HEK293 (cell line): ENCODE results near the gene BRCA1.
"Not testable (repeated sequence)": the region's sequence is repeated elsewhere in the genome, so short reads cannot be mapped to it uniquely, and the experiment has no call there.

Experiments used
- CTCF ChIA-PET: fragments of 350-600 bp; formaldehyde crosslinking; extraction: SDS; loops from one replicate; lab custom pipeline; 2021; ENCODE audit warnings: antibody characterized with exemption; lab: Yijun Ruan, JAX
- POLR2A ChIA-PET: fragments of 300-600 bp; formaldehyde crosslinking; extraction: SDS; loops from one replicate; lab custom pipeline; 2020; ENCODE audit warnings: antibody characterized with exemption, inconsistent platforms; lab: Yijun Ruan, JAX
- H3K27ac ChIP-seq: fragments of 200-500 bp; sonication (Bioruptor generic); 2 replicates; pipeline ENCODE4 v1.5.1; 2014; ENCODE audit warnings: low read depth, low read length, control low read depth, inconsistent platforms; ENCODE audit errors: extremely low read depth
- H3K36me3 ChIP-seq, 2 experiments: fragments of 200-500 bp in 1 of 2; sonication (Bioruptor generic) in 1 of 2; 1 replicate in 1 of 2; 2 replicates in 1 of 2; pipeline ENCODE4 v1.5.1; 2014 to 2017; ENCODE audit warnings: inconsistent platforms in 2 of 2, low read length in 2 of 2; ENCODE audit not compliant: control insufficient read depth in 2 of 2, insufficient read depth in 1 of 2
- H3K4me1 ChIP-seq: fragments of 200-500 bp; sonication (Bioruptor generic); 2 replicates; pipeline ENCODE4 v1.5.1; 2014; ENCODE audit warnings: mild to moderate bottlenecking, low read length, inconsistent platforms; ENCODE audit not compliant: control insufficient read depth, insufficient read depth
- H3K4me3 ChIP-seq: 2 replicates; pipeline ENCODE4 v1.5.1; 2011; ENCODE audit warnings: low read depth, mild to moderate bottlenecking, control low read depth, low read length, moderate library complexity
- H3K9me3 ChIP-seq: fragments of 200-500 bp; sonication (Bioruptor generic); 2 replicates; pipeline ENCODE4 v1.5.1; 2014; ENCODE audit warnings: low read depth, low read length, inconsistent platforms; ENCODE audit not compliant: control insufficient read depth, insufficient read depth
- CTCF ChIP-seq: fragments of 450-650 bp; formaldehyde crosslinking; IDR thresholded peaks from 2 replicates; pipeline ENCODE4 v1.5.1; 2016; ENCODE audit warnings: missing biosample characterization, missing genetic modification characterization
- GLIS1 ChIP-seq: fragments of 450-650 bp; formaldehyde crosslinking; IDR thresholded peaks from 2 replicates; pipeline ENCODE4 v1.5.1; 2016; ENCODE audit warnings: missing biosample characterization, missing genetic modification characterization
- MZF1 ChIP-seq: fragments of 450-650 bp; formaldehyde crosslinking; IDR thresholded peaks from 2 replicates; pipeline ENCODE4 v1.5.1; 2017; ENCODE audit warnings: missing biosample characterization, missing genetic modification characterization, borderline replicate concordance
- PRDM1 ChIP-seq: fragments of 450-650 bp; formaldehyde crosslinking; IDR thresholded peaks from 2 replicates; pipeline ENCODE4; 2016; ENCODE audit warnings: missing biosample characterization, missing genetic modification characterization
- PRDM10 ChIP-seq: fragments of 450-650 bp; formaldehyde crosslinking; IDR thresholded peaks from 2 replicates; pipeline ENCODE4 v1.5.1; 2016; ENCODE audit warnings: missing biosample characterization, missing genetic modification characterization
- ZBTB7A ChIP-seq: fragments of 450-650 bp; formaldehyde crosslinking; IDR thresholded peaks from 2 replicates; pipeline ENCODE4 v1.5.1; 2016; ENCODE audit warnings: low read depth, missing biosample characterization, missing genetic modification characterization
- ZEB2 ChIP-seq: fragments of 450-650 bp; formaldehyde crosslinking; IDR thresholded peaks from 2 replicates; pipeline ENCODE4 v1.5.1; 2016; ENCODE audit warnings: missing biosample characterization, missing genetic modification characterization
- ZFP69B ChIP-seq: fragments of 450-650 bp; formaldehyde crosslinking; IDR thresholded peaks from 2 replicates; pipeline ENCODE4 v1.5.1; 2016; ENCODE audit warnings: missing biosample characterization, missing genetic modification characterization
- ZIC2 ChIP-seq: fragments of 450-650 bp; formaldehyde crosslinking; IDR thresholded peaks from 2 replicates; pipeline ENCODE4 v1.5.1; 2016; ENCODE audit warnings: missing biosample characterization, missing genetic modification characterization
- ZNF121 ChIP-seq: fragments of 450-650 bp; formaldehyde crosslinking; IDR thresholded peaks from 2 replicates; pipeline ENCODE4 v1.5.1; 2016; ENCODE audit warnings: missing biosample characterization, missing genetic modification characterization
- ZNF146 ChIP-seq: fragments of 450-650 bp; formaldehyde crosslinking; IDR thresholded peaks from 2 replicates; pipeline ENCODE4 v1.5.1; 2016; ENCODE audit warnings: missing biosample characterization, missing genetic modification characterization
- ZNF266 ChIP-seq: fragments of 450-650 bp; formaldehyde crosslinking; IDR thresholded peaks from 2 replicates; pipeline ENCODE4 v1.5.1; 2016; ENCODE audit warnings: missing biosample characterization, missing genetic modification characterization, low read depth
- ZNF280D ChIP-seq: fragments of 450-650 bp; formaldehyde crosslinking; IDR thresholded peaks from 2 replicates; pipeline ENCODE4 v1.5.1; 2016; ENCODE audit warnings: missing biosample characterization, missing genetic modification characterization
- ZNF302 ChIP-seq: fragments of 450-650 bp; formaldehyde crosslinking; IDR thresholded peaks from 2 replicates; pipeline ENCODE4 v1.5.1; 2016; ENCODE audit warnings: missing biosample characterization, missing genetic modification characterization, low read depth
- ZNF37A ChIP-seq: fragments of 450-650 bp; IDR thresholded peaks from 2 replicates; pipeline ENCODE4 v1.5.1; 2018; ENCODE audit warnings: missing biosample characterization, missing genetic modification characterization
- ZNF416 ChIP-seq: fragments of 450-650 bp; formaldehyde crosslinking; IDR thresholded peaks from 2 replicates; pipeline ENCODE4 v1.5.1; 2016; ENCODE audit warnings: missing biosample characterization, missing genetic modification characterization
- ZNF423 ChIP-seq: fragments of 450-650 bp; formaldehyde crosslinking; IDR thresholded peaks from 2 replicates; pipeline ENCODE4 v1.5.1; 2016; ENCODE audit warnings: missing biosample characterization, missing genetic modification characterization
- ZNF473 ChIP-seq: fragments of 450-650 bp; formaldehyde crosslinking; IDR thresholded peaks from 2 replicates; pipeline ENCODE4 v1.5.1; 2017; ENCODE audit warnings: missing biosample characterization, missing genetic modification characterization
- ZNF600 ChIP-seq: fragments of 450-650 bp; formaldehyde crosslinking; IDR thresholded peaks from 2 replicates; pipeline ENCODE4 v1.5.1; 2016; ENCODE audit warnings: missing biosample characterization, missing genetic modification characterization
- ZNF658 ChIP-seq: fragments of 450-650 bp; formaldehyde crosslinking; IDR thresholded peaks from 2 replicates; pipeline ENCODE4; 2016; ENCODE audit warnings: missing biosample characterization, missing genetic modification characterization
- ZSCAN30 ChIP-seq: fragments of 450-650 bp; IDR thresholded peaks from 2 replicates; pipeline ENCODE4 v1.5.1; 2018; ENCODE audit warnings: missing biosample characterization, mild to moderate bottlenecking, missing genetic modification characterization, moderate library complexity

Gene BRCA1

GRCh38 chr17:43003542-43004172 is 121.5 kb downstream of the BRCA1 start (continued):
- TF ChIP-seq ZNF280D (tag by site-specific recombination) = no peak
- TF ChIP-seq ZNF37A (tag by site-specific recombination) = no peak
- no peak for TF ChIP-seq ZSCAN30 (tag by site-specific recombination)
- no peak for TF ChIP-seq ZNF121 (tag by site-specific recombination)
- TF ChIP-seq ZEB2 (tag by site-specific recombination) = peak; percentile 26; the same call in 1 of the 2 replicates
- 0 out of 2 replicates have a peak, but pooled peaks have one; percentile 5 for TF ChIP-seq GLIS1 (tag by site-specific recombination)
- TF ChIP-seq PRDM10 (tag by site-specific recombination) = peak; percentile 91
- TF ChIP-seq CTCF (tag by site-specific recombination) = peak; percentile 73
- TF ChIP-seq ZFP69B (tag by site-specific recombination) = no peak
- TF ChIP-seq ZBTB7A (tag by site-specific recombination) = no peak

GRCh38 chr17:43000894-43001293 is 124.3 kb downstream of the BRCA1 start:
- ChIA-PET POLR2A (interaction anchor here (0.9 to 1.5 kb wide), 2 partner anchors 10 to 21 kb away, joined by 4 to 5 read pairs; partner anchors contain the start of gene VAT1), CTCF (interaction anchor here (0.6 to 1.1 kb wide), 2 partner anchors 38 to 105 kb away, joined by 3 to 5 read pairs; no protein-coding TSS in a partner anchor)

GRCh38 chr17:42999003-42999525 is 126.1 kb downstream of the BRCA1 start:
- POLR2A ChIA-PET = interaction anchor here (0.6 to 3.4 kb wide), 21 partner anchors 8 to 487 kb away, joined by 5 to 36 read pairs (median 14); partner anchors contain the start of genes AARSD1, AOC2, BECN1 and DHX8
- Histone ChIP-seq H3K4me1 (peaks cover 12% of the 10 kb centered on the region), H3K36me3 (peaks cover 36 to 59% of the 10 kb centered on the region in 2 experiments), H3K9me3 (no peaks in the 10 kb centered on the region), H3K27ac (peak overlapping the region; percentile 99), H3K4me3 (peak overlapping the region; percentile 64)
- CTCF ChIA-PET = interaction anchor here (0.6 to 2.5 kb wide), 11 partner anchors 11 to 485 kb away, joined by 3 to 14 read pairs (median 4); partner anchors contain the start of genes AARSD1, AOC2, DHX8 and PSMC3IP
- TF ChIP-seq ZNF146 = no peak
- TF ChIP-seq ZNF423 (tag by site-specific recombination) = no peak
- TF ChIP-seq ZNF658 (tag by site-specific recombination) = no peak
- TF ChIP-seq ZIC2 (tag by site-specific recombination) = no peak
- TF ChIP-seq MZF1 = no peak
- no peak for TF ChIP-seq ZNF473 (tag by site-specific recombination)
- no peak for TF ChIP-seq ZNF416
- TF ChIP-seq PRDM1 = no peak
- TF ChIP-seq ZNF121 (tag by site-specific recombination) = no peak
- TF ChIP-seq ZNF266 (tag by site-specific recombination) = no peak
- TF ChIP-seq ZNF302 = no peak

More at GRCh38 chr17:43000894-43001293, 124.3 kb downstream of the BRCA1 start:
- H3K4me3 ChIP-seq, H3K9me3 ChIP-seq: not testable (repeated sequence)
- peak overlapping the region; percentile 27 for H3K27ac ChIP-seq
- 0 out of 2 replicates have a peak, but pooled peaks have one; percentile 35 for TF ChIP-seq ZNF600 (tag by site-specific recombination)
- TF ChIP-seq, all 188 proteins: peak for 1; not testable (repeated sequence) for 187
- Histone ChIP-seq H3K36me3 (peaks cover 44 to 62% of the 10 kb centered on the region in 2 experiments), H3K4me1 (peaks cover 12% of the 10 kb centered on the region)
